Embryonic facial prominence (tissue), 1 donor: ENCODE results near the gene HS3ST1.
A peak's percentile ranks its signal among the peaks of the same experiment; 100 is the strongest.

Experiments
- DNase-seq: peaks from one replicate; pipeline ENCODE4 v3.0.0-alpha.2; 2016; ENCODE audit errors: extremely low spot score

The HS3ST1 gene

GRCh38 chr4:11435557-11435956, 6.9 kb upstream of the HS3ST1 start:
- no peak for DNase-seq

DNA sequence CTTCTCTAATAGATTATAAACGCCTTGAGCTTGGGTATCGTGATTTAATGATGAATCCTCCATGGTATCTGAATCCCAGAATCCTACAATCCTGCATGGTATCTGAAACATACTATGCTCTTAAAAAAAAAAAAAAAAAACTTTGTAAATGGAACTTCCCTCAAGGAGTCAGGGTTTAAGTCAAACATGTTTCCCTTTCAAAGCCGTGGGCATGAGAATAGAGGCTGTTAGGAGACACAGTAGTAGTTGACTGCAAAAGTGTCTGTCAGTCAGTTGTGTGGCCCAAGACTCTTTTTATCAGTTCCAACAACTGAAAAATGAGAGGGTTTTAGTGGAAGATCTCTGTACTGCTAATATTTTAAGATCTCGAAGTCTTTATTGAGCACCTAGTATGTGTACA, 2.4 kb upstream of the HS3ST1 start:
- no peak for DNase-seq

DNA sequence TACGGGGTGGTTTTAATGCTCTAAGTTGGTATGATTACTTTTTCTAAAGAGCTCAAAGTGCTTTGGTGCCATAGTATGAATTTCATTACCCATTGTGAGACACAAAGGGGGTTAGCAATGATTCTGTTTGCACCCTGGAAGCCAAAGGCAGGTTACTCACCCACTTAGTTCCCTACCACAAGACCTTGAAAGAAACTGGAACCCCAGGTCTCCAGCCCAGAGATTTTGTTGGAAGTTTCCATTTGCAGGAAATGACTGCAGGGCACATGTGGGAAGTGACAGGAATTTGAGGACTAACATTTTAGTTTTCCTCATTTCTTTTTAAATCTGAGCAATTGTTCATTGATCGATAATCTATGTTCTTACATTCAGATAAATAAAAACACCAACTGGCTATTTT, 1.8 kb upstream of the HS3ST1 start:
- no peak for DNase-seq

GRCh38 chr4:11429699-11430045, 978 bp upstream of the HS3ST1 start:
- DNase-seq = no peak

- DNase-seq = peak; percentile 38
Measured at GRCh38 chr4:11428899-11429698, 405 bp upstream of the HS3ST1 start.

- no peak for DNase-seq
Measured at GRCh38 chr4:11427121-11427996, 1.3 kb downstream of the HS3ST1 start.

GRCh38 chr4:11426731-11427120, 2.0 kb downstream of the HS3ST1 start:
- DNase-seq = no peak

GRCh38 chr4:11426003-11426402, 2.7 kb downstream of the HS3ST1 start:
- no peak for DNase-seq

- no peak for DNase-seq
Measured at GRCh38 chr4:11424856-11425255, 3.8 kb downstream of the HS3ST1 start.

GRCh38 chr4:11424000-11424399, 4.7 kb downstream of the HS3ST1 start:
- DNase-seq = no peak

- DNase-seq = no peak
Measured at GRCh38 chr4:11423465-11423864, 5.2 kb downstream of the HS3ST1 start.

GRCh38 chr4:11421116-11421515, 7.6 kb downstream of the HS3ST1 start:
- DNase-seq = no peak

DNA sequence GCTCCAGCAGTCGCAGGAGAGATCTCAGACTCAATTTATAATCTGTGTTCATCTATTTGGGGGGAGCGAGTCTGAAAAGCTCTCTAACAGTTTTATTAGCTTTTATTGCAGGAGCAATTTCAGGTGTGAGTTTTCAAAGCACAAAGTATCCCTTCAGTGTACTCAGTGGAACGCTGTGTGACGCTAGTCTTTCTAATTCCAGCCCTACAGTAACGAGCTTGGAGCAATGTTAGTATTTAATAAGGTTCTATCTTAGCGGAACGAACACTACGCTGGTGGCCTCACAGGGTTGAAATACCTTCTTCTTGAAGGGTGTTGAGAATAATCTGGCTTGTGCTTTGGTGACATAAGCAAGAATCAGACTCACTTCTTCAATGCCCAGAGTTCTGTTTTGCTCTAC, 8.4 kb downstream of the HS3ST1 start:
- no peak for DNase-seq

DNA sequence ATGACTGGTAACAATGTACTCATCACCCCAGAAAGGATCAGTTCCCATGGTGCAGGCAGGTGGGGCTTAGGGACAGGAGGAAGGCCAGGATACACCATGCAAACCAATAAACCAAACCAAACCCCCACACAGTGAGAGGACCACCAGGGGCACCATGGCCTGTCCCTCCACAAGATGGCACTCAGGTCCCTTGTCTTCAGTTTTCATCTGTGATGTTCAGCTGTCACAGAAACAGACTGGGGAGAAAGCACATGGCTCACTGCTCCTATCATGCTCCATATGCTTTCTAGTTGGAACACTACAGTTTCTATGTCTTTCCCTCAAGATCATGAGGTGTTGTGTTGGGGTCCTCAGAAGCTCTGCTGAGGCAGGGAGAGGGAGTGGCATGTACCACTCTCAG, 10.1 kb downstream of the HS3ST1 start:
- no peak for DNase-seq

- no peak for DNase-seq
Measured at GRCh38 chr4:11416767-11417113, 12.0 kb downstream of the HS3ST1 start.

- DNase-seq = no peak
Measured at GRCh38 chr4:11416071-11416766, 12.5 kb downstream of the HS3ST1 start.

GRCh38 chr4:11415409-11416070, 13.2 kb downstream of the HS3ST1 start:
- DNase-seq = no peak

- no peak for DNase-seq
Measured at GRCh38 chr4:11412211-11412610, 16.5 kb downstream of the HS3ST1 start.

DNA sequence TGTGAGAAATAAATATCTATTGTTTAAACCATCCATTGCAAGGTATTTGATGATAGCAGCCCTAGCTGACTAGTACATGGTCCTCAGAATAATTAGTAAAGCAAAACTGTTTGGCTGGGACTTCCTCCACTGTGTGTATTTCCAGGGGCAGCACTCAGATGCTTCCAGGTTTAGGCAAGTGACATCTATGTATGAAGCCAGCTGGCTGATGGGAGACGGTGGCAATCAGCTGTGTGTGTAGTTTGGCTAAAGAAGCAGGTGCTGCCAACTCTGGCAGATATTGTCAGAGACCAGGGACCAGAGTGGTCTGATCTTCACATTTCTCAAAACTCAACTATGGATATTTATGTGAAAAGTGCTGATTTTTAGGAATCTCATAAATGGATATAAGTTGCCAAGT, 19.1 kb downstream of the HS3ST1 start:
- no peak for DNase-seq

DNA sequence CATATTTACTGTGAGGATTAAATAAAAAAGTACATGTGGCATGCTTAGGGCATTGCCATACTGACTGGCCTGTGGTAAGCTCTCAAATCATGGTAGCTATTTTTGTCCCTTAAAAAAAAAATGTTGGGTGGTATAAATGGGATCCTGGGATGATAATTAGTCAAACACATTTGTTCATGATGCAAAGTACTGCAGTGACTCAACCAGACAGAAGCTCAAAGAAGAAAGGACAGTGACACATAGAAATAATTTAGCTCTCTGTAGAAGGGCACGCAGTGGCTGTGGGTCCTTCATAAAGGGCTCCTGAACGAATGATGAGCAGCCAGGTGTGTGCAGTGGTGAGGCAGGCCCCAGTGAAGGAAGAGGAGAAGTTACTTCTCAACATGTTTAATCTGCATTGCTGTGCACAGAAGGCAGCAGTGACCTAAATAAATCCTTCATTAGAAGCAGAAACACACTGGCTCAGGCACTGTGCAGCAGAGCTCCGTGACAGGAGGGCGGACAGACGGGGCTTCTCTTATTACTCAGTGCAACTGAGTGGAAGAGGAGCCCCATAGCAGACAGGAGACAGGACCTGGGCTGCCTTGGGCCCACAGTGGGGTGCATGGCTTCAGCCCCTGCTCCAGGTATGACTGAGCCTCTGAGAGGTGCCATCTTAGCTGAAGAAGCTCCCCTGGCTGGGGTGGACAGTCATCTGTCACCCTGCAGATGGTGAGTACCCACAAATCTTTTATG, 20.3 kb downstream of the HS3ST1 start:
- DNase-seq = no peak

- no peak for DNase-seq
Measured at GRCh38 chr4:11407551-11407950, 21.1 kb downstream of the HS3ST1 start.
